ENCODE measurements around the gene GNAI2. TPM values are rescaled to one million over a fixed set of nuclear protein-coding genes. Genes with fewer than 3 reads are reported as not detected.

Gene GNAI2
- total RNA-seq, 1 donor: 265 TPM

DNA sequence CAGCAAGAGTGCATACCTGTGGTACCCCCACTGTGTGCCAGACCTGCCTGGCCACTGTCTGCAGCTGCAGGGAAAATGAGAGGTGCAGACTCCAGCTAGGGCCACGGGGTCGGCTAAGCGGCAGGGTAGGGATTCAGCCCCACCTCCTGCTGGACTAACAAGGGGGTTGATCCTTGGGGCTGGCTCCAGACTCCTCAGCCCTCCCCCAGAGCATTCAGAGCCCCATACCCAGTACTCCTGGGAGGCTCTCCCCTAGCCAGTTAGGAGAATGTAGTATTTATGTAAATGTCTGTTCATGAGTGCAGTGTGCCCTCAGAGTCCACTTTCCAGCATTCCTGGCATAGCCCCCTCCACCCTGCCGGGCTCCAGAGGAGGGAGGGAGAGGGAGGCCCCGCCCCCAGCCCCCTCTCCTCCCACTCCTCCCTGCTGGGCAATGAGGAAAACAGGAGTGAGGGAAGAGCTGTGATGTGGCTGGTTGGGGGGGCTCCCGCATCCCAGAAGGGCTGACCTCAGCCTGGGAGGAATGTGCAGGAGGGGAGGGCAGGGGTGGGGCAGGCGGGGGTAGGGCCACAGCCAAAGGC, 28.5 kb downstream of the GNAI2 start:
- H3K4me3 ChIP-seq (ENCODE audit: low read depth, low read length): no peak overlapping the region
- peak; percentile 94 for DNase-seq (ENCODE audit: low read depth)
- TF ChIP-seq, protein P1, sequence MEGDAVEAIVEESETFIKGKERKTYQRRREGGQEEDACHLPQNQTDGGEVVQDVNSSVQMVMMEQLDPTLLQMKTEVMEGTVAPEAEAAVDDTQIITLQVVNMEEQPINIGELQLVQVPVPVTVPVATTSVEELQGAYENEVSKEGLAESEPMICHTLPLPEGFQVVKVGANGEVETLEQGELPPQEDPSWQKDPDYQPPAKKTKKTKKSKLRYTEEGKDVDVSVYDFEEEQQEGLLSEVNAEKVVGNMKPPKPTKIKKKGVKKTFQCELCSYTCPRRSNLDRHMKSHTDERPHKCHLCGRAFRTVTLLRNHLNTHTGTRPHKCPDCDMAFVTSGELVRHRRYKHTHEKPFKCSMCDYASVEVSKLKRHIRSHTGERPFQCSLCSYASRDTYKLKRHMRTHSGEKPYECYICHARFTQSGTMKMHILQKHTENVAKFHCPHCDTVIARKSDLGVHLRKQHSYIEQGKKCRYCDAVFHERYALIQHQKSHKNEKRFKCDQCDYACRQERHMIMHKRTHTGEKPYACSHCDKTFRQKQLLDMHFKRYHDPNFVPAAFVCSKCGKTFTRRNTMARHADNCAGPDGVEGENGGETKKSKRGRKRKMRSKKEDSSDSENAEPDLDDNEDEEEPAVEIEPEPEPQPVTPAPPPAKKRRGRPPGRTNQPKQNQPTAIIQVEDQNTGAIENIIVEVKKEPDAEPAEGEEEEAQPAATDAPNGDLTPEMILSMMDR (IDR thresholded peaks at IDR 0.05; ENCODE audit: insufficient read depth, low read depth, low read length): no peak

DNA sequence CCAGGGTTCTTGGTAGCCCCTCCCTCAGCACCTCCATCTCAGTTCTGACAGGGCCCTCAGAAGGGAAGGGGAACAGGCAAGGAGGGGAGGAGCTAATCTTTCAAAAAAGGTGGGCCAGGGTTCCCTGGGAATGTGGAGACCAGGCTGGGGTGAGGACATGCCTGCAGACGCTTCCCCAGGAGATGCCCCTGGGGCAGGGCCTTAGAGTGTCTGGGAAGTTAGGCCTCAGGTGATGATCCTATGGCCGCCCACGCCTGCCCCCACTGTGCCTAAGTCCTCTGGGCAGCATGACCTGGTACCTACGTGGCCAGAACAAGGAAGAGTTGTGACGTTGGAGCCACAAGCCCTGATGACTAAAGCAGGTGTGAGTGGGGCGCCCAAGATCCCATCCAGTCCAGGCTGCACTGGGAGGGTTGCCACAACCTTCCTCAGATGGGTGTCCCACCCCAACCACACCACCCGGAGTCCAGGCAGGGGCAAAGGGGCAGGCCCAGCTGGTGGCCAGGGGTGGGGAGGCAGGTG, 29.0 kb downstream of the GNAI2 start:
- no peak for DNase-seq (ENCODE audit: low read depth)
- no peak overlapping the region for H3K4me3 ChIP-seq (ENCODE audit: low read depth, low read length)
- TF ChIP-seq, protein P1 (IDR thresholded peaks at IDR 0.05; ENCODE audit: insufficient read depth, low read depth, low read length): no peak

DNA sequence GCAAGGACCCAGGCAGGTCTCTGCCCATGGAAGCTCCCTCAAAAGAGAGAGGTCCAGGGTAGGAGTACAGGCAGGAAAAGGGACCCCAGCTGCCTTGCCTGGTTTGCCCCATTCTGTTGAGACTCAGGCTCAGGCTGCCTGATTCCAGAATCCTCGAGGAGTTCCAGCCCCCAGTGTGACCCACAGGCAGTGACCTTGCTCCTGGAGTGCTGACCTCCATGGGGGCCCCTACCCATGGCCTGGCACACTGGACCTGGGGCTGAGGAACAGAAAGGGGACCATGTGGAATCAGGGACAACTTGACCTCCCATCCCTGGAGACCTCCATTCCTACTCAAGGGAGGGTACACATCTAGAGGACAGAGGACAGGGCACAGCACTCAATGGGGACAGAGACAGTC, 29.6 kb downstream of the GNAI2 start:
- H3K4me3 ChIP-seq (ENCODE audit: low read depth, low read length): no peak overlapping the region
- TF ChIP-seq, protein P1 (IDR thresholded peaks at IDR 0.05; ENCODE audit: insufficient read depth, low read depth, low read length): no peak
- DNase-seq (ENCODE audit: low read depth): no peak

DNA sequence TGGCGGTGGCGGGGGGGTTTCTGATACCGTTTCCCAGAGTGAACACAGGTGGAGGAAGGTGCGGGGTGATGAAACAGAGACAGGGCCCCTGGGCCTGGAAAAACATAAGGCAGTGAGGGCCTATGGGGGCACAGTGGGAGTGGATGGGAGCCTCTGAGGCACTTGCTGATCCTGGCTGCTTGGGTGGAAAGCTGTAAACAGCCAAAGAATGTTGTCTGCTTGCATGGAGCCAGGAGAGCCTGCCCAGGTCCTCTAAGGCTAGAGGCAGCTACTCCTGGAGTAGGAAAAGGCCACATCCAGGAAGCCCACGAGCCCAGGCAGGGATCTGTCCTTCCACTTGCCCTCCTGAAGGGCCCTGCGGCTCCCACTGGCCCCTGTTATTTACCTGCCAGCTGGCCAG, 30.0 kb downstream of the GNAI2 start:
- no peak overlapping the region for H3K4me3 ChIP-seq (ENCODE audit: low read depth, low read length)
- TF ChIP-seq, protein P1 (IDR thresholded peaks at IDR 0.05; ENCODE audit: insufficient read depth, low read depth, low read length): no peak
- DNase-seq (ENCODE audit: low read depth): no peak

DNA sequence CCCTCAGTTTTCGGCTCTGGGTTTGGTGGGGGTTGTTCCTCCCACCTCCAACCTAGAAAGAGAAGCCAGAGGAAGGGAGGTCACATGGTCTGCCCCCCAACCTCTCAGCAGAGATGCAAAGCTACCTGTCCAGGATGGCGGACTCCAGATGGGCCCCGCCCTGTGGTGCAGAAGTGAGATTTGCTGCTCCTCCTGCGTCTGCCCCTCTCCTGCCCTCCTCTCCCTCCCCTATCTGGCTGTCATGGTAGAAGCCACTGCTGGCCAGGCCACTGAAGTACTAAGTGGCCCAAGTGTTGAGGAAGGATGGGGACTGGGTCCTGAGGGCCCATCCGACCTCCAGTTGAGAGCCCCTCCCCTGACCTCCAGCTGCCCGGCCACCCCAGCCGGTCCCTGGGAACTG, 30.8 kb downstream of the GNAI2 start:
- TF ChIP-seq, protein P1 (IDR thresholded peaks at IDR 0.05; ENCODE audit: insufficient read depth, low read depth, low read length): no peak
- no peak for DNase-seq (ENCODE audit: low read depth)
- peak overlapping the region; percentile 73 for H3K4me3 ChIP-seq (ENCODE audit: low read depth, low read length)

DNA sequence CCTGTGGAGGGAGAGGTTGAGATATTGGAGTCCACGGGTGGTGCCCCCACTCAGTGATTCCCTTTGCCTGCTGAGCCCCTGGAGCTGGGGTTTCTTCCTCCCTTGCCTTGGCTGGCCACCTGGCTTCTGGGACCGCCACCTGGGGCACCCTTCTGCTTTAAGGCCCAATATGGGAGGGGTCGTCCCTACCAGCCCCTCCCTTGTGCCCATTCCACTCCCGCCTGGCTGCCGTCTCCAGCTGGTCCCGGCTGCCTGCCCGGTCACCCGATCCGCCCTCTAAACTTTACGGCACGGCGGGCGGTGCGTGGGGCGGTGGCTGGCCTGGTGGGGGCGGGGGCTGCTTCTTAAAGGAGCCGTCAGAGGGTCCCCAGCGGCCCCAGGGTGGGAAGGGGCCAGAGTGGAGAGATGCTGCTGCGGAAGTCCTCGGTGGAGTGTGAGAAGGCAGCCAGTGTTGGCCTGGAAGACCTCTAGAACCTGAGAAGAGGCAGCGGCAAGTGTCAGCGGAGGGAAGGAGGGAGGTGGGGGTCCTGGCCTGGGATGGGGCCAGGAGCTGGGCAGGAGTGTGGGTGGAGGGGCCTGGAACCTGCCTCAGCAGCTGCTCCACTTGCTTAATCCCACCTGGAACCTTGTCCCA, 31.4 kb downstream of the GNAI2 start:
- DNase-seq (ENCODE audit: low read depth): peak; percentile 44
- TF ChIP-seq, protein P1 (IDR thresholded peaks at IDR 0.05; ENCODE audit: insufficient read depth, low read depth, low read length): no peak

More for the DNA sequence above, 31.4 kb downstream of the GNAI2 start:
- peak overlapping the region; percentile 73 for H3K4me3 ChIP-seq (ENCODE audit: low read depth, low read length)
